GM18870 (cell line): Measurements from ENCODE around the gene KLK7.

Experiments
- ATAC-seq: cut with Tn5 transposase; IDR thresholded peaks from one replicate; pipeline ENCODE4 v1.9.1; 2021; ENCODE audit warnings: moderate library complexity; ENCODE audit not compliant: unreplicated experiment

The KLK7 gene

GRCh38 chr19:50983625-50984292 lies at the start of gene KLK7:
Gene KLK7, minus strand, starts transcription at chr19:50983917. Its CDS starts 1,518 bp downstream, at chr19:50982399.
- ATAC-seq: no peak

GRCh38 chr19:51031880-51032225 lies 48.1 kb upstream of the KLK7 start:
- no peak for ATAC-seq

- no peak for ATAC-seq
Observed at GRCh38 chr19:51031220-51031879, 47.6 kb upstream of the KLK7 start.

- no peak for ATAC-seq
Observed at GRCh38 chr19:51030631-51031030, 46.9 kb upstream of the KLK7 start.

- no peak for ATAC-seq
Observed at GRCh38 chr19:51029718-51030117, 46.0 kb upstream of the KLK7 start.

- no peak for ATAC-seq
Observed at GRCh38 chr19:51027873-51028272, 44.2 kb upstream of the KLK7 start.

GRCh38 chr19:51027126-51027806 lies 43.5 kb upstream of the KLK7 start:
- no peak for ATAC-seq

- ATAC-seq: no peak
Observed at GRCh38 chr19:51026554-51026831, 42.8 kb upstream of the KLK7 start, which contains the start of gene KLK11. Gene KLK11, minus strand, starts transcription at chr19:51026616. Its CDS starts 985 bp downstream, at chr19:51025631.

- no peak for ATAC-seq
Observed at GRCh38 chr19:51025809-51026553, 42.3 kb upstream of the KLK7 start.

- no peak for ATAC-seq
Observed at GRCh38 chr19:51025401-51025800, 41.7 kb upstream of the KLK7 start.

- no peak for ATAC-seq
Observed at GRCh38 chr19:51024924-51025323, 41.2 kb upstream of the KLK7 start.

- ATAC-seq: no peak
Observed at GRCh38 chr19:51023946-51024345, 40.2 kb upstream of the KLK7 start.

- no peak for ATAC-seq
Observed at GRCh38 chr19:51022526-51022925, 38.8 kb upstream of the KLK7 start.

GRCh38 chr19:51020988-51021651 lies 37.4 kb upstream of the KLK7 start:
- ATAC-seq: no peak

GRCh38 chr19:51019544-51019925 lies 35.8 kb upstream of the KLK7 start, which contains the start of gene KLK10:
Gene KLK10, minus strand, starts transcription at chr19:51019709. Its CDS starts 579 bp downstream, at chr19:51019130.
- no peak for ATAC-seq

- no peak for ATAC-seq
Observed at GRCh38 chr19:51018745-51019543, 35.2 kb upstream of the KLK7 start.

- no peak for ATAC-seq
Observed at GRCh38 chr19:51016798-51017683, 33.3 kb upstream of the KLK7 start.

- ATAC-seq: no peak
Observed at GRCh38 chr19:51015691-51016267, 32.1 kb upstream of the KLK7 start.

GRCh38 chr19:51014242-51014641 lies 30.5 kb upstream of the KLK7 start:
- no peak for ATAC-seq
